ENCODE measurements around the gene SH3RF1.

SH3RF1 gene

DNA sequence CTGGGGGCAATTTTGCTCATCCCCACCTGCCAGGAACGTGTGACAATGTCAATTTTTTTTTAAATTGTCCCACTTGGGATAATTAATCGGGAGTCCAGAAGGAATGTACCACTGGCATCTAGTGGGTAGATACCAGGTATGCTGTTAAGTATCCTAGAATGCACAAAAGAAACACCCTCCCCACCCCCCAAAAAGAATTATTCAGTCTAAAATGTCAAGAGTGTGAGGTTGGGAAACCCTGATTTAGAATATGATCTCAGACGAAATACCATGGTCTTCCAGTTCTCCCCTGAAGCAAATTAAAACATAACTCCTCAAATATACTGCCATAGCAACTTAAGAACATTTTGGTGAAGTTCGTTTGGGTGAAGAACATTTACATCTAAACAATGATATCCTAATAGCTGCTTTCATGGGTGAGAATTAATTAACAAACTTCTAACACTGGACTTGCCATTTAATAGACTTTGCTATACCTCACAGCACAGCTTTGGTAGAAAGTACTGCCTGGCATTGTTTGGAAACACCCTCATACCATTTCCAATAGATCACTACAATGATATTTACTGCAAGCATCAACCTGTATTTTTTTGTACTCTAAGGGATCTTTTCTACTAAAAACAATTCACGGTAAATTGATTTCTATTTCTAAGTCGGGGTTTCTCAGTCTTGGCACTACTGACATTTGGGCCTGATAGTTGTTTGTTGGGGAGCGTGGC lies 36.5 kb downstream of the SH3RF1 start:
- no peaks in the 10 kb centered on the region for H3K79me2 ChIP-seq (ENCODE audit: insufficient read depth, low read length)
- DNase-seq (no peak), ATAC-seq (ENCODE audit: insufficient read depth, low read depth) (no peak)
- no peak overlapping the region for H3K9ac ChIP-seq (ENCODE audit: low read depth, low read length)
- H3K4me1 ChIP-seq (ENCODE audit: insufficient read depth, low read length): no peaks in the 10 kb centered on the region
- no peak for TF ChIP-seq EZH2 (IDR thresholded peaks at IDR 0.05; ENCODE audit: borderline replicate concordance, low read depth, low read length, severe bottlenecking)
- TF ChIP-seq, protein P1, sequence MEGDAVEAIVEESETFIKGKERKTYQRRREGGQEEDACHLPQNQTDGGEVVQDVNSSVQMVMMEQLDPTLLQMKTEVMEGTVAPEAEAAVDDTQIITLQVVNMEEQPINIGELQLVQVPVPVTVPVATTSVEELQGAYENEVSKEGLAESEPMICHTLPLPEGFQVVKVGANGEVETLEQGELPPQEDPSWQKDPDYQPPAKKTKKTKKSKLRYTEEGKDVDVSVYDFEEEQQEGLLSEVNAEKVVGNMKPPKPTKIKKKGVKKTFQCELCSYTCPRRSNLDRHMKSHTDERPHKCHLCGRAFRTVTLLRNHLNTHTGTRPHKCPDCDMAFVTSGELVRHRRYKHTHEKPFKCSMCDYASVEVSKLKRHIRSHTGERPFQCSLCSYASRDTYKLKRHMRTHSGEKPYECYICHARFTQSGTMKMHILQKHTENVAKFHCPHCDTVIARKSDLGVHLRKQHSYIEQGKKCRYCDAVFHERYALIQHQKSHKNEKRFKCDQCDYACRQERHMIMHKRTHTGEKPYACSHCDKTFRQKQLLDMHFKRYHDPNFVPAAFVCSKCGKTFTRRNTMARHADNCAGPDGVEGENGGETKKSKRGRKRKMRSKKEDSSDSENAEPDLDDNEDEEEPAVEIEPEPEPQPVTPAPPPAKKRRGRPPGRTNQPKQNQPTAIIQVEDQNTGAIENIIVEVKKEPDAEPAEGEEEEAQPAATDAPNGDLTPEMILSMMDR (IDR thresholded peaks at IDR 0.05; ENCODE audit: borderline replicate concordance, extremely low read depth, low read length, poor library complexity, severe bottlenecking): no peak
- H3K4me2 ChIP-seq (ENCODE audit: insufficient read depth, low read length): no peak overlapping the region
- H3K27me3 ChIP-seq (ENCODE audit: insufficient read depth, low read length, poor library complexity): no peaks in the 10 kb centered on the region
- H3K9me3 ChIP-seq (ENCODE audit: insufficient read depth, low read length, severe bottlenecking): no peaks in the 10 kb centered on the region
- H3K4me3 ChIP-seq (ENCODE audit: low read depth in 1 of 2, low read length in 2 of 2): no peak overlapping the region
- no peaks in the 10 kb centered on the region for H3K36me3 ChIP-seq (ENCODE audit: insufficient read depth, low read length)
- no peaks in the 10 kb centered on the region for H4K20me1 ChIP-seq (ENCODE audit: insufficient read depth, low read length)
- no peak overlapping the region for H3K27ac ChIP-seq (ENCODE audit: low read length)
- no peak overlapping the region for H2AFZ ChIP-seq (ENCODE audit: low read depth, low read length)

DNA sequence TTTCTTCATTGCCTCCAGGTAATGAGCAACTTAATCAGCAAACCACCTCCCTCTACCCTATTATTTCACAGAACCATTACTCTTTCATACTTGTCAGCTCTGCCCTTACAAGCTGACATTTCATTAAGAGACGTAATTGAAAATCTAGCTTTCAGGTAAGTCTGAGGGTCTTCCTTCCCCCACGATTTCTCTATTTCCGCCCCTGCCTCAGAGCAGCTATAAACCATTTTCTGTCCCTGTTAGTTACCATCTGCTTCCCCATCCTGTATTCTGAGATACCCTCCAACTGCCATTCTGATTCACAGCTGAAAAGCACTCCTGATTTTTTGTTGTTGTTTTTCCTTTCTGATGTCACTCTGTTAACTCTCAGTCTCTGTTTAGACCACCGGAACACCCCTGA lies 37.1 kb downstream of the SH3RF1 start:
- no peaks in the 10 kb centered on the region for H3K4me1 ChIP-seq (ENCODE audit: insufficient read depth, low read length)
- no peak for TF ChIP-seq EZH2 (IDR thresholded peaks at IDR 0.05; ENCODE audit: borderline replicate concordance, low read depth, low read length, severe bottlenecking)
- TF ChIP-seq, protein P1 (IDR thresholded peaks at IDR 0.05; ENCODE audit: borderline replicate concordance, extremely low read depth, low read length, poor library complexity, severe bottlenecking): no peak
- no peaks in the 10 kb centered on the region for H3K79me2 ChIP-seq (ENCODE audit: insufficient read depth, low read length)
- no peak overlapping the region for H3K4me2 ChIP-seq (ENCODE audit: insufficient read depth, low read length)
- ATAC-seq (ENCODE audit: insufficient read depth, low read depth) (no peak), DNase-seq (no peak)
- H3K27ac ChIP-seq (ENCODE audit: low read length): no peak overlapping the region
- H3K9ac ChIP-seq (ENCODE audit: low read depth, low read length): no peak overlapping the region
- no peak overlapping the region for H3K4me3 ChIP-seq (ENCODE audit: low read depth in 1 of 2, low read length in 2 of 2)
- H3K9me3 ChIP-seq (ENCODE audit: insufficient read depth, low read length, severe bottlenecking): no peaks in the 10 kb centered on the region
- H3K36me3 ChIP-seq (ENCODE audit: insufficient read depth, low read length): no peaks in the 10 kb centered on the region
- no peaks in the 10 kb centered on the region for H4K20me1 ChIP-seq (ENCODE audit: insufficient read depth, low read length)
- H2AFZ ChIP-seq (ENCODE audit: low read depth, low read length): no peak overlapping the region
- no peaks in the 10 kb centered on the region for H3K27me3 ChIP-seq (ENCODE audit: insufficient read depth, low read length, poor library complexity)

DNA sequence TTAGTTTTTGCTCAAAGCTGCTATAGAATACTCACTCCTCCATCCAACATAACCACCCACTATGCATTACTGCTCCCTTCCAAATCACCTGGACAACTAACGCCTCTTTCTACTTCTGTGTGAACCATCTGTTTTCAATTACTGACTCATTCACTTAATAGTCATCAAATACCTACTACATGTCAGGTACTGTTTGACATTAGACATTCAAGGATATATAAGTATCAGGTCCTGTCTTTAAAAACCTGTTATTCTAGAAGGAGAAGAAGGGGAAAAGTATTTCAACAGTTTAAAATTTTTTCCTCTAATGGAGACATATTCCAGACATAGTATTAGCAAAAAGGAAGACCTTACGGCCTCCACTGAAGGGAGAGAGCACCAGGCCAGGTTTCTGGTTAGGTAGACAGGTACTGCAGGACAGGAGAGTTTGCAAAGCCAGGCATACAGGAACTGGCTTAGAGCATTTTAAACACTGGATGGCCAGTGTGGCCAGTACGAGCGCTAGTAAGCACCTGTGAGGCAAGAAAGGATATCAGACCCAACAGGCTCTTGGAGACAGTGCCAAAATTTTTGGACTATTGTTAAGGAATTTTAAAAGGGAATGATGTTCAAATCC lies 39.0 kb downstream of the SH3RF1 start:
- Histone ChIP-seq H3K79me2 (ENCODE audit: insufficient read depth, low read length) (no peaks in the 10 kb centered on the region), H3K4me1 (ENCODE audit: insufficient read depth, low read length) (no peaks in the 10 kb centered on the region), H3K27me3 (ENCODE audit: insufficient read depth, low read length, poor library complexity) (no peaks in the 10 kb centered on the region), H3K4me3 (ENCODE audit: low read depth in 1 of 2, low read length in 2 of 2) (no peak overlapping the region), H4K20me1 (ENCODE audit: insufficient read depth, low read length) (no peaks in the 10 kb centered on the region), H3K4me2 (ENCODE audit: insufficient read depth, low read length) (no peak overlapping the region), H3K36me3 (ENCODE audit: insufficient read depth, low read length) (no peaks in the 10 kb centered on the region), H2AFZ (ENCODE audit: low read depth, low read length) (no peak overlapping the region), H3K9ac (ENCODE audit: low read depth, low read length) (no peak overlapping the region), H3K9me3 (ENCODE audit: insufficient read depth, low read length, severe bottlenecking) (no peaks in the 10 kb centered on the region), H3K27ac (ENCODE audit: low read length) (no peak overlapping the region)
- ATAC-seq (ENCODE audit: insufficient read depth, low read depth) (no peak), DNase-seq (no peak)
- TF ChIP-seq, protein P1 (IDR thresholded peaks at IDR 0.05; ENCODE audit: borderline replicate concordance, extremely low read depth, low read length, poor library complexity, severe bottlenecking): no peak
- no peak for TF ChIP-seq EZH2 (IDR thresholded peaks at IDR 0.05; ENCODE audit: borderline replicate concordance, low read depth, low read length, severe bottlenecking)

Data from DND-41 (cell line).